Measurements from ENCODE around the gene FIBIN.
"Not testable (repeated sequence)": the region's sequence is repeated elsewhere in the genome, so short reads cannot be mapped to it uniquely, and the experiment has no call there.

The FIBIN gene

DNA sequence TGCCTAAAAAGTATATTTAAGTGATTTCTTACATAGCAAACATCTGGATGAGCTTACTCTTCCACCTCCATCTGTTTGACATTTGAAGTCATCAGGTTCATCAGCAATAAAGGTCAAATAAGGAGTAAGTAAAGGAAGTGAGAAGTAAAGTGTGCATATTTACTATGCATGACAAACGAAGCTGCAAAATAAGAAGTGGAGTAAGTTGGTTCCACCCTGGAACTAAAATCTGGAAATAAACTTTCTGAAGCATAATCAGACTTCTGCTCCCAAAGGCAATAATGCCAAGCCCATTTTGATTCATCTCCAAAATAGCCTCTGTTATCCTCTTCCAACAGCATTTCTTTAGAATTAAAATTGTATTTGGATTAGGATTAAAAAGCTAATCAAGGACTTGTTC lies 8.4 kb upstream of the FIBIN start:
- no peak overlapping the region for H3K4me3 ChIP-seq (ENCODE audit: low read length)
- no peak overlapping the region for H3K9ac ChIP-seq (ENCODE audit: low read depth, low read length)
- no peaks in the 10 kb centered on the region for H3K27me3 ChIP-seq (ENCODE audit: insufficient read depth, low read length)
- peaks cover 3% of the 10 kb centered on the region; the same call in 1 of the 2 replicates for H3K4me1 ChIP-seq (ENCODE audit: insufficient read depth, low read length)
- no peaks in the 10 kb centered on the region for H3K36me3 ChIP-seq (ENCODE audit: insufficient read depth, low read depth, low read length)
- H3K9me3 ChIP-seq (ENCODE audit: insufficient read depth, low read depth, low read length): no peaks in the 10 kb centered on the region; the same call in 1 of the 2 replicates
- H3K27ac ChIP-seq (ENCODE audit: low read length): no peak overlapping the region

DNA sequence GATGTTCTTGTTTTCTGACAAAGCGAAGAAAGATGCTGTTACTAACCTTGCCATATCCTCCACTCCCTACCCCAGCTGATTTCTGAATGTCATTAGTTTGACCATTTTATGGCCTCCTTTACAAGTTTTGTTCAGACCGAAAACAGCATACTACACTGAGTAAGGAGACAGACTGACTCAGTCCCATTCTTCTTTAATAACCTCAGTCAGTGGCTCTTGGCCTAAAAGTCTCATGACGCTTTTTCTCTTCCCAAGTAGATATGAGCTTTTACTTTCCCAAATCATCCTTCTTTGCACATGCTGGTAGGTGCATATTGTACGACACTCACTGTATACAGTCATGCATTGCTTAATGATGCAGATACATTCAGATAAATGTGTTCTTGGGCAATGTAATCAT lies 8.0 kb upstream of the FIBIN start:
- Histone ChIP-seq H3K27me3 (ENCODE audit: insufficient read depth, low read length) (no peaks in the 10 kb centered on the region), H3K36me3 (ENCODE audit: insufficient read depth, low read depth, low read length) (no peaks in the 10 kb centered on the region), H3K27ac (ENCODE audit: low read length) (no peak overlapping the region), H3K4me3 (ENCODE audit: low read length) (no peak overlapping the region), H3K4me1 (ENCODE audit: insufficient read depth, low read length) (peaks cover 3% of the 10 kb centered on the region; the same call in 1 of the 2 replicates), H3K9ac (ENCODE audit: low read depth, low read length) (no peak overlapping the region), H3K9me3 (ENCODE audit: insufficient read depth, low read depth, low read length) (no peaks in the 10 kb centered on the region; the same call in 1 of the 2 replicates)

GRCh38 chr11:26987272-26987671 lies 6.6 kb upstream of the FIBIN start:
- Histone ChIP-seq H3K4me1 (ENCODE audit: insufficient read depth, low read length) (peaks cover 3% of the 10 kb centered on the region; the same call in 1 of the 2 replicates), H3K9me3 (ENCODE audit: insufficient read depth, low read depth, low read length) (no peaks in the 10 kb centered on the region; the same call in 1 of the 2 replicates), H3K9ac (ENCODE audit: low read depth, low read length) (no peak overlapping the region), H3K36me3 (ENCODE audit: insufficient read depth, low read depth, low read length) (no peaks in the 10 kb centered on the region), H3K4me3 (ENCODE audit: low read length) (no peak overlapping the region), H3K27me3 (ENCODE audit: insufficient read depth, low read length) (no peaks in the 10 kb centered on the region), H3K27ac (ENCODE audit: low read length) (no peak overlapping the region)

GRCh38 chr11:26987731-26988130 lies 6.2 kb upstream of the FIBIN start:
- H3K36me3 ChIP-seq (ENCODE audit: insufficient read depth, low read depth, low read length): no peaks in the 10 kb centered on the region
- peaks cover 3% of the 10 kb centered on the region; the same call in 1 of the 2 replicates for H3K4me1 ChIP-seq (ENCODE audit: insufficient read depth, low read length)
- no peak overlapping the region for H3K4me3 ChIP-seq (ENCODE audit: low read length)
- no peaks in the 10 kb centered on the region for H3K27me3 ChIP-seq (ENCODE audit: insufficient read depth, low read length)
- no peak overlapping the region for H3K27ac ChIP-seq (ENCODE audit: low read length)
- no peaks in the 10 kb centered on the region; the same call in 1 of the 2 replicates for H3K9me3 ChIP-seq (ENCODE audit: insufficient read depth, low read depth, low read length)
- H3K9ac ChIP-seq (ENCODE audit: low read depth, low read length): no peak overlapping the region

DNA sequence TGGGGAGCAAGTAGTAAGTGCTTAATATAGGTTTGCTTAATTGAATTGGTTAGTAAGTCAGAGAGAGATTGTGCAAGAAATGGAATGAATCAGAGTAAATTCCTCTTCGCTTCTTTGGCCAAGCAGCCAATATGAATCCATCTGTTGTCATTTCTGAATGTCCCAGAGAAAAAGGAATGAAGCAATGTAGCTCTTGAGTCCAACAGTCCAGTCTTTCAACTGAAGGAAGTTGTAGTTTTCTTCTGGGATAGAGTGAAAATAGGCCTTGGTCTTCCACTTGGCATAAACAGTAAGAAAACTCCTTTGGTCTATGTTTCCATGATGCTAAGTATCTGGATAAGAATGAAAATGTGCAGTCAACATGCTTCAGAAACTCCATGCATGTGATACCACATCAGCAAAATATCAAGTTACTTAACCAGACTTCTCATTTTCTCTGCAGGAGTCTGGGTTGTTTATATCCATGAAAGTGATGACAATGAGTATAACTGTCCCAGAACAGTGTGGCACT lies 1.8 kb upstream of the FIBIN start:
- Histone ChIP-seq H3K4me3 (ENCODE audit: low read length) (no peak overlapping the region), H3K9me3 (ENCODE audit: insufficient read depth, low read depth, low read length) (no peaks in the 10 kb centered on the region), H3K4me1 (ENCODE audit: insufficient read depth, low read length) (no peaks in the 10 kb centered on the region), H3K27ac (ENCODE audit: low read length) (no peak overlapping the region), H3K27me3 (ENCODE audit: insufficient read depth, low read length) (peaks cover 20% of the 10 kb centered on the region), H3K36me3 (ENCODE audit: insufficient read depth, low read depth, low read length) (no peaks in the 10 kb centered on the region), H3K9ac (ENCODE audit: low read depth, low read length) (no peak overlapping the region)

DNA sequence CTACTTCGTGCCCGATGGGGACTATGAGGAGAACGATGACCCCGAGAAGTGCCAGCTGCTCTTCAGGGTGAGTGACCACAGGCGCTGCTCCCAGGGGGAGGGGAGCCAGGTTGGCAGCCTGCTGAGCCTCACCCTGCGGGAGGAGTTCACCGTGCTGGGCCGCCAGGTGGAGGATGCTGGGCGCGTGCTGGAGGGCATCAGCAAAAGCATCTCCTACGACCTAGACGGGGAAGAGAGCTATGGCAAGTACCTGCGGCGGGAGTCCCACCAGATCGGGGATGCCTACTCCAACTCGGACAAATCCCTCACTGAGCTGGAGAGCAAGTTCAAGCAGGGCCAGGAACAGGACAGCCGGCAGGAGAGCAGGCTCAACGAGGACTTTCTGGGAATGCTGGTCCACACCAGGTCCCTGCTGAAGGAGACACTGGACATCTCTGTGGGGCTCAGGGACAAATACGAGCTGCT lies 751 bp downstream of the FIBIN start:
- peak overlapping the region; percentile 67; the same call in 1 of the 2 replicates for H3K4me3 ChIP-seq (ENCODE audit: low read length)
- peaks cover 20% of the 10 kb centered on the region for H3K27me3 ChIP-seq (ENCODE audit: insufficient read depth, low read length)
- no peaks in the 10 kb centered on the region for H3K9me3 ChIP-seq (ENCODE audit: insufficient read depth, low read depth, low read length)
- no peaks in the 10 kb centered on the region for H3K4me1 ChIP-seq (ENCODE audit: insufficient read depth, low read length)
- no peak overlapping the region for H3K9ac ChIP-seq (ENCODE audit: low read depth, low read length)
- no peak overlapping the region for H3K27ac ChIP-seq (ENCODE audit: low read length)
- no peaks in the 10 kb centered on the region for H3K36me3 ChIP-seq (ENCODE audit: insufficient read depth, low read depth, low read length)

- H3K27ac ChIP-seq (ENCODE audit: low read length): no peak overlapping the region
- H3K27me3 ChIP-seq (ENCODE audit: insufficient read depth, low read length): peaks cover 20% of the 10 kb centered on the region
- no peaks in the 10 kb centered on the region for H3K9me3 ChIP-seq (ENCODE audit: insufficient read depth, low read depth, low read length)
- no peak overlapping the region for H3K4me3 ChIP-seq (ENCODE audit: low read length)
- no peaks in the 10 kb centered on the region for H3K4me1 ChIP-seq (ENCODE audit: insufficient read depth, low read length)
- no peaks in the 10 kb centered on the region for H3K36me3 ChIP-seq (ENCODE audit: insufficient read depth, low read depth, low read length)
- H3K9ac ChIP-seq (ENCODE audit: low read depth, low read length): no peak overlapping the region
These were observed 2.0 kb downstream of the FIBIN start for GRCh38 chr11:26995701-26996460.

GRCh38 chr11:26997378-26997777 lies 3.5 kb downstream of the FIBIN start:
- no peak overlapping the region for H3K27ac ChIP-seq (ENCODE audit: low read length)

GRCh38 chr11:27001136-27001730 lies 7.3 kb downstream of the FIBIN start:
- H3K27ac ChIP-seq (ENCODE audit: low read length); H3K36me3 ChIP-seq (ENCODE audit: insufficient read depth, low read depth, low read length); H3K9me3 ChIP-seq (ENCODE audit: insufficient read depth, low read depth, low read length); H3K27me3 ChIP-seq (ENCODE audit: insufficient read depth, low read length); H3K9ac ChIP-seq (ENCODE audit: low read depth, low read length); H3K4me3 ChIP-seq (ENCODE audit: low read length); H3K4me1 ChIP-seq (ENCODE audit: insufficient read depth, low read length): not testable (repeated sequence)

More at GRCh38 chr11:26997378-26997777, 3.5 kb downstream of the FIBIN start:
- Histone ChIP-seq H3K4me3 (ENCODE audit: low read length) (no peak overlapping the region), H3K9ac (ENCODE audit: low read depth, low read length) (no peak overlapping the region), H3K36me3 (ENCODE audit: insufficient read depth, low read depth, low read length) (no peaks in the 10 kb centered on the region), H3K9me3 (ENCODE audit: insufficient read depth, low read depth, low read length) (no peaks in the 10 kb centered on the region), H3K4me1 (ENCODE audit: insufficient read depth, low read length) (no peaks in the 10 kb centered on the region), H3K27me3 (ENCODE audit: insufficient read depth, low read length) (peaks cover 20% of the 10 kb centered on the region)

DNA sequence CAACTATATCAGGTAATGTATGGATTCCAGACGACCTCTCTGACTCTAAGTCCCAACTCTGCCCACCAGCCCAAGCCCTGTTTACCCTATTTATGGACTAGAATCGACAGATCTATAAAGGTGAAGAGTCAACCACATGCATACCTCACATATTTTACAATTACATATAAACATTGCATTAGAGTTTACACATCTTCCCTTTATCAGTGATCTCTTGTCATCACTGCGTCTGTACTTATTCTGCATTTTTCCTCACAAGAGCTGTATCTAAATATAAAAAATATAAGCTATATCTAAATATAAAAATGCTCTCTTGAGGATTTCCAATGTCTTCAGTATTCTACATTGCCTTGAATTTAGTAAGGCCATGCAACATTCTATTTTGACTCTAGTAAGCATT lies 8.5 kb downstream of the FIBIN start:
- Histone ChIP-seq H3K9me3 (ENCODE audit: insufficient read depth, low read depth, low read length) (no peaks in the 10 kb centered on the region), H3K27me3 (ENCODE audit: insufficient read depth, low read length) (no peaks in the 10 kb centered on the region), H3K4me3 (ENCODE audit: low read length) (no peak overlapping the region), H3K27ac (ENCODE audit: low read length) (no peak overlapping the region), H3K4me1 (ENCODE audit: insufficient read depth, low read length) (no peaks in the 10 kb centered on the region), H3K36me3 (ENCODE audit: insufficient read depth, low read depth, low read length) (no peaks in the 10 kb centered on the region), H3K9ac (ENCODE audit: low read depth, low read length) (no peak overlapping the region)

- Histone ChIP-seq H3K9ac (ENCODE audit: low read depth, low read length) (no peak overlapping the region), H3K9me3 (ENCODE audit: insufficient read depth, low read depth, low read length) (no peaks in the 10 kb centered on the region), H3K4me1 (ENCODE audit: insufficient read depth, low read length) (no peaks in the 10 kb centered on the region), H3K36me3 (ENCODE audit: insufficient read depth, low read depth, low read length) (no peaks in the 10 kb centered on the region), H3K27me3 (ENCODE audit: insufficient read depth, low read length) (no peaks in the 10 kb centered on the region), H3K4me3 (ENCODE audit: low read length) (no peak overlapping the region), H3K27ac (ENCODE audit: low read length) (no peak overlapping the region)
These were observed 8.9 kb downstream of the FIBIN start for GRCh38 chr11:27002838-27003237.

DNA sequence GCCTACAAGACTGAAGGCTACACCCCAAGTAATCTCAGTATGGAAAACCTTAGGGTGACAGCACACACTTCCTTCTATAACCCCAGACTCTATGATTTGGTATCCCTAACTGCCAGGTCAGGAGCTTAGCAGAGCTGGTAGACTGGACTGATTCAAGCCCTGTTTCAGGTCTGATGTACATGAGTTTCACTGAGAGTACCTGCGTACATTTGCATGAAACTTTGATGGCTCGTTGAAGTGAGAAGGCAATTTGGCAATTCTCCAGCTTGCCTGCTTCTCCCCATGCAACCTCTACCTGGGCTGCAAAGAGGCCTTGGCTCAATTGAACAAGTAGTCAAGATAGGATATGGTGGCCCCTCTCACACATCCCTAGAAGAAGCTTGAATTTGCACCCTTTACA lies 10.2 kb downstream of the FIBIN start:
- Histone ChIP-seq H3K9me3 (ENCODE audit: insufficient read depth, low read depth, low read length) (no peaks in the 10 kb centered on the region), H3K4me1 (ENCODE audit: insufficient read depth, low read length) (no peaks in the 10 kb centered on the region), H3K27ac (ENCODE audit: low read length) (no peak overlapping the region), H3K27me3 (ENCODE audit: insufficient read depth, low read length) (no peaks in the 10 kb centered on the region), H3K9ac (ENCODE audit: low read depth, low read length) (no peak overlapping the region), H3K4me3 (ENCODE audit: low read length) (no peak overlapping the region), H3K36me3 (ENCODE audit: insufficient read depth, low read depth, low read length) (no peaks in the 10 kb centered on the region)

Data from iPS-20b (cell line).